DOHH2 (cell line): ENCODE measurements around the gene FHOD3.

ENCODE experiments used
- CTCF ChIP-seq: fragments of 200-600 bp; sonication (generic); IDR thresholded peaks from one replicate; pipeline ENCODE4 v1.5.1; 2014; ENCODE audit warnings: antibody characterized with exemption, mild to moderate bottlenecking, low read depth, low read length; ENCODE audit not compliant: poor library complexity, severe bottlenecking
- EZH2phosphoT487 ChIP-seq: fragments of 200-600 bp; sonication (generic); IDR thresholded peaks from 2 replicates; pipeline ENCODE4 v1.6.1; 2017; ENCODE audit warnings: borderline replicate concordance, mild to moderate bottlenecking, antibody characterized with exemption, low read length, moderate library complexity, mixed read lengths

- TF ChIP-seq CTCF (no peak), EZH2phosphoT487 (no peak)
Measured at GRCh38 chr18:36706134-36706881, 408.8 kb downstream of the FHOD3 start.
